Measurements from ENCODE around the gene SLC37A1. TPM values are rescaled to one million over a fixed set of nuclear protein-coding genes. Genes with fewer than 3 reads are reported as not detected.

SLC37A1 gene
- total RNA-seq: 10 to 100 TPM; 24.8 to 25.8 (median 25.3) TPM
- total RNA-seq (2013): 30.5 TPM

GRCh38 chr21:42513151-42513984 lies at the start of gene SLC37A1:
SLC37A1 (plus strand) TSS chr21:42513852; CDS start chr21:42518455, 4,603 bp downstream.
- Mint-ChIP-seq H3K36me3 (no peaks in the 10 kb centered on the region), H3K27ac (peak within 1 kb of the TSS; percentile 73 to 82), H3K27me3 (ENCODE audit: low read depth in 2 of 2) (no peaks in the 10 kb centered on the region), H3K9me3 (no peaks in the 10 kb centered on the region), H3K4me3 (peak within 1 kb of the TSS; percentile 91), H3K4me1 (peaks cover 20 to 31% of the 10 kb centered on the region in 2 donors)
- peak within 1 kb of the TSS; percentile 59 for H3K4me3 ChIP-seq (ENCODE audit: low read length)
- WGBS (ENCODE audit: insufficient coverage): 12% methylated on average over 88 of the region's 88 CpGs
- intact Hi-C loops (cut with micrococcal nuclease): loop anchor here (5.0 kb wide), 1 partner anchor 46 kb away; no protein-coding TSS in a partner anchor
- no peak for TF ChIP-seq CTCF (IDR thresholded peaks at IDR 0.05)
- DNase-seq (peak; percentile 42 to 73), ATAC-seq (peak; percentile 69 to 77 (median 73))
- H3K27ac ChIP-seq (ENCODE audit: low read length): peak within 1 kb of the TSS; percentile 71
- no peaks in the 10 kb centered on the region for H3K9me3 ChIP-seq (ENCODE audit: control insufficient read depth, insufficient read depth, low read length)
- H3K27me3 ChIP-seq (ENCODE audit: control insufficient read depth, insufficient read depth, low read length): no peaks in the 10 kb centered on the region
- peaks cover 13% of the 10 kb centered on the region for H3K4me1 ChIP-seq (ENCODE audit: control insufficient read depth, insufficient read depth, low read length)
- H3K36me3 ChIP-seq (ENCODE audit: control insufficient read depth, insufficient read depth, low read length): peaks cover 7% of the 10 kb centered on the region

- H3K27me3 ChIP-seq (ENCODE audit: control insufficient read depth, insufficient read depth, low read length): no peaks in the 10 kb centered on the region
- peak overlapping the region; percentile 64 for H3K27ac ChIP-seq (ENCODE audit: low read length)
- TF ChIP-seq CTCF (IDR thresholded peaks at IDR 0.05): no peak
- H3K36me3 ChIP-seq (ENCODE audit: control insufficient read depth, insufficient read depth, low read length): no peaks in the 10 kb centered on the region
- peaks cover 42 to 48% of the 10 kb centered on the region in 2 donors for H3K4me1 Mint-ChIP-seq
- DNase-seq (peak; percentile 68 to 89), ATAC-seq (peak; percentile 85 to 91 (median 86))
- H3K27me3 Mint-ChIP-seq (ENCODE audit: low read depth in 2 of 2): peaks cover 18 to 39% of the 10 kb centered on the region in 2 donors
- WGBS (ENCODE audit: insufficient coverage): 33% methylated on average over 16 of the region's 17 CpGs
- H3K4me3 ChIP-seq (ENCODE audit: low read length): no peak overlapping the region
- H3K4me3 Mint-ChIP-seq: peak overlapping the region; percentile 77
- intact Hi-C loops (cut with micrococcal nuclease): loop anchor here (2.0 kb wide), 2 partner anchors 33 to 39 kb away; partner anchors contain the start of gene RSPH1
- no peaks in the 10 kb centered on the region for H3K9me3 ChIP-seq (ENCODE audit: control insufficient read depth, insufficient read depth, low read length)
- no peaks in the 10 kb centered on the region for H3K9me3 Mint-ChIP-seq
- peaks cover 55% of the 10 kb centered on the region for H3K4me1 ChIP-seq (ENCODE audit: control insufficient read depth, insufficient read depth, low read length)
- no peaks in the 10 kb centered on the region for H3K36me3 Mint-ChIP-seq
- H3K27ac Mint-ChIP-seq: peak overlapping the region; percentile 80 to 87
These were observed 49.7 kb upstream of the SLC37A1 start for GRCh38 chr21:42463861-42464515.

GRCh38 chr21:42465008-42465802 lies 48.4 kb upstream of the SLC37A1 start:
- peaks cover 54% of the 10 kb centered on the region for H3K4me1 ChIP-seq (ENCODE audit: control insufficient read depth, insufficient read depth, low read length)
- peak in 1 of 2 donors; percentile 60 for DNase-seq

More at GRCh38 chr21:42465008-42465802, 48.4 kb upstream of the SLC37A1 start:
- no peaks in the 10 kb centered on the region for H3K9me3 ChIP-seq (ENCODE audit: control insufficient read depth, insufficient read depth, low read length)
- no peak overlapping the region for H3K27ac ChIP-seq (ENCODE audit: low read length)
- H3K27me3 Mint-ChIP-seq (ENCODE audit: low read depth in 2 of 2): peaks cover 18 to 43% of the 10 kb centered on the region in 2 donors
- peak overlapping the region; percentile 80 to 87 for H3K27ac Mint-ChIP-seq
- H3K4me3 ChIP-seq (ENCODE audit: low read length): no peak overlapping the region
- peak overlapping the region; percentile 29 for H3K4me3 Mint-ChIP-seq
- WGBS (ENCODE audit: insufficient coverage): 20% methylated on average over 8 of the region's 8 CpGs
- no peaks in the 10 kb centered on the region for H3K9me3 Mint-ChIP-seq
- TF ChIP-seq CTCF (IDR thresholded peaks at IDR 0.05): no peak
- H3K36me3 Mint-ChIP-seq: no peaks in the 10 kb centered on the region
- no peaks in the 10 kb centered on the region for H3K27me3 ChIP-seq (ENCODE audit: control insufficient read depth, insufficient read depth, low read length)
- H3K36me3 ChIP-seq (ENCODE audit: control insufficient read depth, insufficient read depth, low read length): no peaks in the 10 kb centered on the region
- ATAC-seq: peak; percentile 29 to 42 (median 31)
- peaks cover 42 to 48% of the 10 kb centered on the region in 2 donors for H3K4me1 Mint-ChIP-seq
- intact Hi-C loops (cut with micrococcal nuclease): loop anchor here (2.0 to 5.0 kb wide), 3 partner anchors 32 to 47 kb away; partner anchors contain the start of genes RSPH1 and SLC37A1
